Omental fat pad (tissue), 4 donors: ENCODE data around the gene MILR1. TPM values are rescaled to one million over a fixed set of nuclear protein-coding genes. Genes with fewer than 3 reads are reported as not detected.

ENCODE experiments used
- ATAC-seq: fragments of 150-250 bp; one replicate; pipeline ENCODE4 v1.9.1; 2016; ENCODE audit warnings: mild to moderate bottlenecking, moderate library complexity; ENCODE audit not compliant: low FRiP score
- DNase-seq: peaks from one replicate; pipeline ENCODE4 v3.0.0-alpha.2; 2019; ENCODE audit warnings: low spot score
- CTCF ChIP-seq, 3 donors: fragments of 450-650 bp; IDR thresholded peaks; one replicate each; pipeline ENCODE4 v1.5.1; 2016 to 2017; ENCODE audit warnings: antibody characterized with exemption in 3 of 3, mild to moderate bottlenecking in 3 of 3, moderate library complexity in 2 of 3
- total RNA-seq, 4 donors: library from RNA; depleted of rRNA; stranded (reverse); fragments of >200 nt; gene quantifications; one replicate each; pipeline ENCODE4 v1.1.0, GENCODE V29; 2016

The MILR1 gene
- total RNA-seq, 4 donors from 2014 or later, result 7.1 to 25.1 (median 18.2) TPM

DNA sequence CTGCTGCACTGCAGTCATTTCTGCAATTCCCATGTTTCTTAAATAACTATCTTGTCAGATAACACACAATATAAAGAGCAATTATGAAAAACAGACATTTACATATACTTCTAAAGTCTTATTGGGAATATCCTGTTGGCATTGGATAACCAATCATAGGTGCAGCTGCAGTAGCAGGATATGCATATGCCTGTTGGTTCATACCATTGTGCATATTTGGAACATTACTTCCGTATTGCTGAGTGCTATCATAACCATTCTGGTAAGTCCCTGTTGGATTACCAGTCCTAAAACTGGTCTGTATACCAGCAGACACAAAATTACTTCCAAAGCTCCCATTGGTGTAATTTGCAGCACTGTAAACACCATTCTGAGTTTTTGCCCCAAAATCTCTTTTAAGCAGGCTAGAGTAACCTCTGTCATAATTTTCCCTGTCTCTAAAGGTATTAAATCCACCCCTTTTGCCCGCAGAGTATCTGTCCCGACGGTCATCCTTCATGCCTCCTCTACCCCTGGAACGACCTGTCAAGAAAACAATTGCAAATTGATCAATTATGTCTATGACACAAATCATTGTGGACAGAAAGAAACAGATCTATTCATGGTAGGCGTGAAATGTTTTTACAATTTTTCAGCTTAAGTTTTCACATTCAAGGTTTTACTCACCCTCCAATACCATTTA is 51.0 kb downstream of the MILR1 start:
- ATAC-seq (no peak), DNase-seq (no peak)
- no peak for TF ChIP-seq CTCF (IDR thresholded peaks at IDR 0.05)

DNA sequence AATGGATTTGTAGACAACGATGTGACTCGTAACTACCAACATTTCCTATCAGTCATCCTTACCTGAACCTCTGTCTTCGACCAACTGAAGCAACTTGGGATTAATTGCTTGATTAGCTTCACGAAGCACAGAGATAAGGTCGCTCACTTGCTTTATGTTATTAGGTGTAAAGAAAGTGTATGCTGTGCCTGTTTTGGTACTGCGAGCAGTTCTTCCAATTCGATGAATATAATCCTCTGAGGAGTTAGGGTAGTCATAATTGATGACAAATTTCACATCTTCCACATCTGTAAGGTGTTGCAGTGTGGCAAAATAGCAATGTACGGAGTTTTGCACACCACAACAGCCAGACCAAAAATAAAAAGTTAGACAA is 51.6 kb downstream of the MILR1 start:
- ATAC-seq (no peak), DNase-seq (no peak)
- TF ChIP-seq CTCF (IDR thresholded peaks at IDR 0.05), result no peak

DNA sequence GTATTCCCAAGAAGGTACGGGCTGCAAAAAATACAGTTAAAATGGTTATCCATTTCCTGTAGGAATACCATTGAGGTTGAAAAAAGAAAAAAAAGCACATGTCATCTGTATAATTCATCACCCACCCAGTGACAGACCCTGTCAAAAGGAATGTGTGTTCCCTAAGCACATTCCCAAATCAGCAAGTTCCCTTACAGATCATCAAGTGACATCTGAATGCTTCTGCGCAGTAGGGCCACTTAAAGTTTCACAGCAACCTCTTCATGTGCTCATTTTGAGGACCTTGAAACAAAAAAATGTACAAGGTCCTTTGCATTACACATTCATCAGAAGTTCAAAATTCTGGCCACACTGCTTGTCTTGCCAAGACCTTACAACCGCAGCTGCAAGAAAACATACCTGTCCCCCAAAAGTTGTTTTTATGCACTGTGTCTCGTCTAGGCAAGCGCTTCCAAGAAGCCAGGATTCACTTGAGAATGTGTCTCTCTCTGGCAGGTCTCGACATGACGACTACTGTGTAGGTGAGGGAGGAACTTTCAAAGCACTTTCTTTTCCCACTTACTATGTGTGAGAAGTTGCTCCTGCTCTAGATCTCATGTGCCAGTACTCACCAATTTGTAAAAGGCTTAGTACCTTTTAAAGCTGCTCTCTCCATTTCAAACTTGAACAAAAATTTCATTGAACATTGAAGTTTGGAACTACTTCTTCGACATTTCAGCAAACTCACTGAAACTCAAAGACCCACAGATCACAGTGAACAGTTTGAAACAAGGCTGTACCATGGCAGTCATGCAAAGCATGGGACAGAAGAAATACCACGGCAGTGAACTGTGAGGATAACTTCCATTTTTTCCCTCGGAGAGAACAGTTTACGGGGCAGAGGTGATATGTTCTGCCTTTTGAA is 52.2 kb downstream of the MILR1 start:
- DNase-seq (no peak), ATAC-seq (no peak)
- no peak for TF ChIP-seq CTCF (IDR thresholded peaks at IDR 0.05)

GRCh38 chr17:64502021-64502420 is 53.1 kb downstream of the MILR1 start:
- ATAC-seq (no peak), DNase-seq (no peak)
- no peak for TF ChIP-seq CTCF (IDR thresholded peaks at IDR 0.05)

GRCh38 chr17:64502809-64503208 is 53.9 kb downstream of the MILR1 start:
- ATAC-seq (no peak), DNase-seq (no peak)
- no peak for TF ChIP-seq CTCF (IDR thresholded peaks at IDR 0.05)

- ATAC-seq (no peak), DNase-seq (no peak)
- no peak for TF ChIP-seq CTCF (IDR thresholded peaks at IDR 0.05)
These were observed 54.4 kb downstream of the MILR1 start for GRCh38 chr17:64503341-64503740.
